ENCODE data around the gene TCFL5.
"Not testable (repeated sequence)": the region's sequence is repeated elsewhere in the genome, so short reads cannot be mapped to it uniquely, and the experiment has no call there.

Gene TCFL5

GRCh38 chr20:62856931-62857619 is 4.5 kb downstream of the TCFL5 start:
- TF ChIP-seq EZH2phosphoT487 (IDR thresholded peaks at IDR 0.05; ENCODE audit: low read length) (no peak), CTCF (IDR thresholded peaks at IDR 0.05; ENCODE audit: low read length) (no peak), EZH2 (optimal IDR thresholded peaks at IDR 0.05; ENCODE audit: low read depth, low read length) (no peak)
- Histone ChIP-seq H3K9me2 (replicated peaks; ENCODE audit: insufficient read depth, low read length) (no peaks in the 10 kb centered on the region), H3K27ac (ENCODE audit: low read length) (no peak overlapping the region), H3K9ac (ENCODE audit: low read length) (no peak overlapping the region), H3K4me1 (ENCODE audit: low read length) (peaks cover 2% of the 10 kb centered on the region; the same call in 1 of the 2 replicates), H3K9me3 (replicated peaks; ENCODE audit: insufficient read depth, low read length) (no peaks in the 10 kb centered on the region), H3K27me3 (replicated peaks; ENCODE audit: insufficient read depth, low read length) (no peaks in the 10 kb centered on the region), H4K20me1 (ENCODE audit: insufficient read depth, low read length) (no peaks in the 10 kb centered on the region), H3K36me3 (replicated peaks; ENCODE audit: insufficient read depth, low read length) (no peaks in the 10 kb centered on the region), H3F3A (ENCODE audit: insufficient read depth, low read length) (no peaks in the 10 kb centered on the region), H2AFZ (ENCODE audit: low read length) (no peak overlapping the region), H3K79me2 (ENCODE audit: low read length) (peaks cover 9% of the 10 kb centered on the region), H3K4me2 (ENCODE audit: low read depth, low read length) (no peak overlapping the region), H3K4me3 (ENCODE audit: low read length) (no peak overlapping the region)
- DNase-seq: no peak

DNA sequence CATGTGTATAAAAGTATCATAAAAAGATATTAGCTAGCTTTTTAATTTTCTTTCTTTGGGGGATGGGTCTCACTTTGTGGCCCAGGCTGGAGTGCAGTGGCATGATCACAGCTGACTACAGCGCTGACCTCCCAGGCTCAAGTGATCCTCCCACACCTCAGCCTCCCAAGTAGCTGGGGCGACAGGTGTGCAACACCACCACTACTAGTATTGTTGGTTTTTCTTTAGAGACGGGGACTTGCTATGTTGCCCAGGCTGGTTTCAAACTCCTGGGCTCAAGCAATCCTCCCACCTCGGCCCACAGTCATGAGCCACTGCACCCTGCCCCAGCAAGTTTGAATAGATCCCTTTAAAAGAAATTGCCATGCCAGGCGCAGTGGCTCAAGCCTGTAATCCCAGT is 6.5 kb downstream of the TCFL5 start:
- TF ChIP-seq CTCF (IDR thresholded peaks at IDR 0.05; ENCODE audit: low read length) (no peak), EZH2phosphoT487 (IDR thresholded peaks at IDR 0.05; ENCODE audit: low read length) (no peak), EZH2 (optimal IDR thresholded peaks at IDR 0.05; ENCODE audit: low read depth, low read length) (no peak)
- DNase-seq: no peak
- no peak overlapping the region for H3K9ac ChIP-seq (ENCODE audit: low read length)
- no peaks in the 10 kb centered on the region for H3K4me1 ChIP-seq (ENCODE audit: low read length)
- no peaks in the 10 kb centered on the region for H3F3A ChIP-seq (ENCODE audit: insufficient read depth, low read length)
- no peak overlapping the region for H3K27ac ChIP-seq (ENCODE audit: low read length)
- H3K36me3 ChIP-seq (replicated peaks; ENCODE audit: insufficient read depth, low read length): no peaks in the 10 kb centered on the region
- H3K79me2 ChIP-seq (ENCODE audit: low read length): peaks cover 3% of the 10 kb centered on the region; the same call in 1 of the 2 replicates
- no peak overlapping the region for H3K4me3 ChIP-seq (ENCODE audit: low read length)
- H3K9me2 ChIP-seq (replicated peaks; ENCODE audit: insufficient read depth, low read length): no peaks in the 10 kb centered on the region
- no peak overlapping the region for H3K4me2 ChIP-seq (ENCODE audit: low read depth, low read length)
- no peaks in the 10 kb centered on the region for H3K9me3 ChIP-seq (replicated peaks; ENCODE audit: insufficient read depth, low read length)
- H2AFZ ChIP-seq (ENCODE audit: low read length): no peak overlapping the region
- no peaks in the 10 kb centered on the region for H3K27me3 ChIP-seq (replicated peaks; ENCODE audit: insufficient read depth, low read length)
- H4K20me1 ChIP-seq (ENCODE audit: insufficient read depth, low read length): no peaks in the 10 kb centered on the region

DNA sequence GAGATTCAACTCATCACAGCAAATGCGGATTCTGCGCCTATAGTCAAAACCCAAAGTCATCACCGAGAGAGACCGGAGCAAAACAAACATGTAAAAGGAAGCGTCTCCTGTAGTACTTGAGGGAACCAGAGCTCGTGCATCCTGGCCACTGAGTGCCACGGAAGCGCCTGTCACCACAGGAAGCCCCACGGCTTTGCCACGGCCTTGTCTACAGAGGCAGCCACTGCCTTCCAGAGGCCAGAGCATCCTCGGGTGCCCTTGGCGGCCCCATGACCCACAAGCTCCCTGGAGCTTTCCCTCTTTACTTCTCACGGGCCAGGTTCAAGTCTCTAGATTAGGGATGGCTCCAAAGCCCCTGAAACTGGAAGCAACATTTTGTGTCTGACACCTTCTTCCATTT is 7.5 kb downstream of the TCFL5 start:
- no peaks in the 10 kb centered on the region for H3K36me3 ChIP-seq (replicated peaks; ENCODE audit: insufficient read depth, low read length)
- peaks cover 2% of the 10 kb centered on the region; the same call in 1 of the 2 replicates for H3F3A ChIP-seq (ENCODE audit: insufficient read depth, low read length)
- H3K4me2 ChIP-seq (ENCODE audit: low read depth, low read length): no peak overlapping the region
- no peaks in the 10 kb centered on the region for H3K9me2 ChIP-seq (replicated peaks; ENCODE audit: insufficient read depth, low read length)
- no peak overlapping the region for H2AFZ ChIP-seq (ENCODE audit: low read length)
- no peaks in the 10 kb centered on the region for H3K4me1 ChIP-seq (ENCODE audit: low read length)
- DNase-seq: no peak
- no peaks in the 10 kb centered on the region for H3K27me3 ChIP-seq (replicated peaks; ENCODE audit: insufficient read depth, low read length)
- no peak overlapping the region for H3K9ac ChIP-seq (ENCODE audit: low read length)
- TF ChIP-seq EZH2 (optimal IDR thresholded peaks at IDR 0.05; ENCODE audit: low read depth, low read length): no peak
- TF ChIP-seq CTCF (IDR thresholded peaks at IDR 0.05; ENCODE audit: low read length): no peak
- no peak for TF ChIP-seq EZH2phosphoT487 (IDR thresholded peaks at IDR 0.05; ENCODE audit: low read length)
- no peak overlapping the region for H3K4me3 ChIP-seq (ENCODE audit: low read length)
- no peaks in the 10 kb centered on the region for H3K79me2 ChIP-seq (ENCODE audit: low read length)
- no peak overlapping the region for H3K27ac ChIP-seq (ENCODE audit: low read length)
- no peaks in the 10 kb centered on the region for H3K9me3 ChIP-seq (replicated peaks; ENCODE audit: insufficient read depth, low read length)
- H4K20me1 ChIP-seq (ENCODE audit: insufficient read depth, low read length): no peaks in the 10 kb centered on the region

DNA sequence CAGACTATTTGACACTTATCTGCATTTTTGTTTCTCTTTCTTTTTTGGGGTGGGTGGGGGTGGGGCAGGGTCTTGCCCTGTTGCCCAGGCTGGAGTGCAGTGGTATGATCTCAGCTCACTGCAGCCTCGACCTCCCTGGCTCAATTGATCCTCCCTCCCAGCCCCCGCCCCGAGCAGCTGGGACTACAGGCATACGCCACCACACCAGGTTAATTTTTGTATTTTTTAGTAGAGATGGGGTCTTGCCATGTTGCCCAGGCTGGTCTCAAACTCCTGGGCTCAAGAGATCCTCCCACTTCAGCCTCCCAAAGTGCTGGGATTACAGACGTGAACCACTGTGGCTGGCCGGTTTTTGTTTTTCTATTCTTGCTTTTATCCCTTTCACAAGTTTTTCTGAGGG is 8.3 kb downstream of the TCFL5 start:
- not testable (repeated sequence) for H3K27me3 ChIP-seq (replicated peaks; ENCODE audit: insufficient read depth, low read length); H3K9me3 ChIP-seq (replicated peaks; ENCODE audit: insufficient read depth, low read length); H3K27ac ChIP-seq (ENCODE audit: low read length); H3K4me3 ChIP-seq (ENCODE audit: low read length); H3K4me2 ChIP-seq (ENCODE audit: low read depth, low read length); H3F3A ChIP-seq (ENCODE audit: insufficient read depth, low read length); H3K9ac ChIP-seq (ENCODE audit: low read length); H3K9me2 ChIP-seq (replicated peaks; ENCODE audit: insufficient read depth, low read length); H2AFZ ChIP-seq (ENCODE audit: low read length); H3K79me2 ChIP-seq (ENCODE audit: low read length); DNase-seq; H4K20me1 ChIP-seq (ENCODE audit: insufficient read depth, low read length); H3K4me1 ChIP-seq (ENCODE audit: low read length); H3K36me3 ChIP-seq (replicated peaks; ENCODE audit: insufficient read depth, low read length)
